Mammary epithelial cell (primary cell): ENCODE measurements around the gene ELOB.

Source experiments
- EZH2 ChIP-seq: IDR thresholded peaks from 2 replicates; pipeline ENCODE4 v1.6.1; 2012; ENCODE audit warnings: low read length, inconsistent platforms, borderline replicate concordance
- TF ChIP-seq, protein P1 (sequence below), 2 donors: IDR thresholded peaks in 1 of 2; conservative IDR thresholded peaks in 1 of 2; 2 replicates each; pipeline ENCODE4 v1.5.1; 2011 to 2012; ENCODE audit warnings: inconsistent platforms in 2 of 2, low read length in 2 of 2, mild to moderate bottlenecking in 2 of 2, control low read depth in 1 of 2, low read depth in 1 of 2; ENCODE audit not compliant: insufficient read depth in 1 of 2; ENCODE audit errors: extremely low read depth in 1 of 2

DNA sequence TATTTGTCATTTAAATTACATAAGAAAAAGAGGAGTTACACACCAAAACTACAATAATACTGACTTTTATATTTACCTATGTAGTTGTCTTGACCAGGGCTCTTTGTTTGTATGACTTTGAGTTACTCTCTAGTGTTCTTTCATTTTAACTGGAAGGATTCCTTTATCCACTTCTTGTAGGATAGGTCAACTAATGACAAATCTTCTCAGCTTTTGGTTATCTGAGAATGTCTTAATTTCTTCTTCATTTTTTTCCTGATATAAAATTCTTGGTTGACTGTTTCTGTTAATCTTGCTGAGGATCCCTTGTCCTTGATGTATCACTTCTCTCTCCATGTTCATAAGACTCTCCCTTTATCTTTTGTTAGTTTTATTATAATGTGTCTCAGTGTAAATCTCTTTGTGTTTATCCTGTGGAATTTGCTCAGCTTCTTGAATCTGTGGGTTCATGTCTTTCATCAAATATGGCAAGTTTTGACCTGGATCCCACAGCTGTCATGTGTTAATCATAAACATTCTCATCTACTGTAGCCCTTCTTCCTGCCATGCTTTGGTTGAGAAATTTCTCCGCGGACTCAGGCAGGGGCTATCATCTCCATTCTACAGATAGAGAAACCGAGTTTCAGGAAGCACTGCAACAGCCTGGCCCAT lies 26.6 kb upstream of the ELOB start:
- TF ChIP-seq, protein P1, sequence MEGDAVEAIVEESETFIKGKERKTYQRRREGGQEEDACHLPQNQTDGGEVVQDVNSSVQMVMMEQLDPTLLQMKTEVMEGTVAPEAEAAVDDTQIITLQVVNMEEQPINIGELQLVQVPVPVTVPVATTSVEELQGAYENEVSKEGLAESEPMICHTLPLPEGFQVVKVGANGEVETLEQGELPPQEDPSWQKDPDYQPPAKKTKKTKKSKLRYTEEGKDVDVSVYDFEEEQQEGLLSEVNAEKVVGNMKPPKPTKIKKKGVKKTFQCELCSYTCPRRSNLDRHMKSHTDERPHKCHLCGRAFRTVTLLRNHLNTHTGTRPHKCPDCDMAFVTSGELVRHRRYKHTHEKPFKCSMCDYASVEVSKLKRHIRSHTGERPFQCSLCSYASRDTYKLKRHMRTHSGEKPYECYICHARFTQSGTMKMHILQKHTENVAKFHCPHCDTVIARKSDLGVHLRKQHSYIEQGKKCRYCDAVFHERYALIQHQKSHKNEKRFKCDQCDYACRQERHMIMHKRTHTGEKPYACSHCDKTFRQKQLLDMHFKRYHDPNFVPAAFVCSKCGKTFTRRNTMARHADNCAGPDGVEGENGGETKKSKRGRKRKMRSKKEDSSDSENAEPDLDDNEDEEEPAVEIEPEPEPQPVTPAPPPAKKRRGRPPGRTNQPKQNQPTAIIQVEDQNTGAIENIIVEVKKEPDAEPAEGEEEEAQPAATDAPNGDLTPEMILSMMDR (conservative IDR thresholded peaks at IDR 0.05 in 1 of 2, IDR thresholded peaks at IDR 0.05 in 1 of 2; ENCODE audit: extremely low read depth in 1 of 2, insufficient read depth in 1 of 2, low read depth in 1 of 2, low read length in 2 of 2), result no peak
- TF ChIP-seq EZH2, result no peak
